Stimulated activated naive B cell treated with anti-CD40 and anti-IgM and Interleukin-4, amounts not matched to agents 10 μg/mL and 1 μg/mL and 100 μg/mL, for 72 hours (primary cell): ENCODE measurements around the gene NLRP6.
"Not testable (repeated sequence)": the region's sequence is repeated elsewhere in the genome, so short reads cannot be mapped to it uniquely, and the experiment has no call there.

Experiments used
- ATAC-seq, 2 donors: fragments of 150-1000 bp; cut with Tn5 transposase; replicated peaks; 2 replicates each; pipeline ENCODE4 v1.10.0; 2021; ENCODE audit warnings: moderate library complexity in 1 of 2
- DNase-seq: peaks from one replicate; pipeline ENCODE4 v3.0.0; 2021
- H3K27ac Mint-ChIP-seq: one replicate; pipeline ENCODE4 v1.8.0; 2022; ENCODE audit warnings: mild to moderate bottlenecking, mixed read lengths
- H3K27me3 Mint-ChIP-seq, 2 donors: one replicate each; pipeline ENCODE4 v1.8.0; 2022; ENCODE audit warnings: mixed read lengths in 2 of 2
- H3K36me3 Mint-ChIP-seq, 2 donors: one replicate each; pipeline ENCODE4 v1.8.0; 2022; ENCODE audit warnings: mixed read lengths in 2 of 2, mild to moderate bottlenecking in 1 of 2
- H3K4me1 Mint-ChIP-seq, 2 donors: one replicate each; pipeline ENCODE4 v1.8.0; 2022; ENCODE audit warnings: mixed read lengths in 2 of 2, mild to moderate bottlenecking in 1 of 2
- H3K4me3 Mint-ChIP-seq, 2 donors: one replicate each; pipeline ENCODE4 v1.8.0; 2022; ENCODE audit warnings: mild to moderate bottlenecking in 2 of 2, mixed read lengths in 2 of 2, moderate library complexity in 1 of 2
- H3K9me3 Mint-ChIP-seq, 2 donors: one replicate each; pipeline ENCODE4 v1.8.0; 2022; ENCODE audit warnings: mixed read lengths in 2 of 2, mild to moderate bottlenecking in 1 of 2

Gene NLRP6

DNA sequence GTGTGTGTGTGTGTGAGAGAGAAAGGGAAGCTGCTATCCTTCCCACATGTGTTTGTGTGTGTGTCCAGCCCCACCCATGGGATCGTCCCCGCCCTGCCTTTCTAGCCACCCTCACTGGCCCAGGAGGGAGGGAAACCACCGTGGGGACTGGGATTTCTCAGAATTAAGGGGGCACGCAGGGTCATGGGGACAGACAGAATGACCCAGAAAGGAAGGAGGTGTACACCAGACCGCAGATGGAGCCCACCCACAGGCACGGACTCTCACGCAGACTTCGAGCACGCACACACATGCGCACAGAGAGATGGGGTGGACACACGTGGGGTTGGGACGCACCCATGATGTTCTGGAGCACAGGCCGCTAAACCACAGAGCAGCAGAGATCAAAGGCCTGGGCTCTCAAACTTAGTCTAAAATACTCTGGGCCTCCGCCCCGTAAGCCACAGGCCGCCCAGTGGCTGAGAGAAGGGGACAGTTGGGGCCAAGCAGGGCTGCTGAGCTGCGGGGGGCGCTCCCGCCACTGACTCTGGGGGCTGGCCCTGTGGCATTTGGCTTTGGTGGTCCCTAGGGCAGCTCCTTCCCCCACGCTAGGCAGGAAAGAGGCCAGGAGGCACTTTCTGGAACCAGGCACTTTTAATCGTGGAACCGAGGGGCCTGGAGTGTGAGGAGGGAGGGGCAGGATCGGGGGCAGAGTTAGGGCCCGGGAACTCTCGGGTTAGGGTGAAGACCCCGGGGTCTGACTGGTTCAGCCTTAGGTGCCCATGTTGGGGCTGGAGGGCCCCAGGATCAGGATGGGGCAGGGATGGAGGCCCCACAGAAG, 19.6 kb downstream of the NLRP6 start:
- Mint-ChIP-seq H3K4me3 (no peak overlapping the region), H3K27ac (no peak overlapping the region), H3K27me3 (peaks cover 10 to 20% of the 10 kb centered on the region in 2 donors), H3K4me1 (peaks cover 11 to 14% of the 10 kb centered on the region in 2 donors), H3K36me3 (peaks cover 3 to 6% of the 10 kb centered on the region in 2 donors), H3K9me3 (peaks cover 0 to under 1% of the 10 kb centered on the region in 2 donors)
- DNase-seq (no peak), ATAC-seq (no peak)

DNA sequence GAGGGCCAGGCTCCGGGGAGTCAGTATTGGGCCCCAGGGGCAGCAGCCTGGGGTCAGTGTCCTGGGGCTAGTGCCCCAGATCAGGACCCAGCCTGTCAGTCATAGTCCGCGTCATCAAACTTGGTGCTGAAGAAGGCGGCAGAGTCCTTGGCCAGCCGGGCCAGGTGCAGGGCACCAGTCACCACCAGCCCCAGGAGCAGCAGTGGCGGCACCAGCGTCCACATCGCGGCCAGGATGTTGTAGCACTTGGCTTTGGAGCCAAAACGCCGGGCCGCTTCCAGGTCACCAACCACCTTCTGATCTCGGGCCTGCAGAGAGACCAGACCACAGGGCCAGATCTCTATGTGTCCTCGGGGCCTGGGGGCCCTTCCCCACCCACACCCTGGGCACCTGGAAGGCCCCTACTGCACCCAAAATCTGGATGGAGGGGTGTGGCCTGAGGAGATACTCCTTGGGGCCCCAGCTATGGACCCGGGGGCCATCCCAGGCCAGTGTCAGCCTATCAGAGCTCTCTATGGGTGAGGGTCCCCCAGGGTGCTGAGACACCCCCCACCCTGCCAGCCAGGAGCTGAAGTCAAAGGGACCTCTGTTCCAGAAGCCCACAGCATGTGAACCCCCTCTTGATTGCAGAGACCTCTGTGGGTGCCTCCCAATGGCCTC, 20.3 kb downstream of the NLRP6 start:
- H3K9me3 Mint-ChIP-seq, result peaks cover 0 to 3% of the 10 kb centered on the region in 2 donors
- no peak overlapping the region for H3K27ac Mint-ChIP-seq
- DNase-seq (no peak), ATAC-seq (no peak)
- H3K36me3 Mint-ChIP-seq, result peaks cover 3 to 5% of the 10 kb centered on the region in 2 donors
- peaks cover 17 to 21% of the 10 kb centered on the region in 2 donors for H3K4me1 Mint-ChIP-seq
- peaks cover 10 to 20% of the 10 kb centered on the region in 2 donors for H3K27me3 Mint-ChIP-seq
- no peak overlapping the region for H3K4me3 Mint-ChIP-seq

DNA sequence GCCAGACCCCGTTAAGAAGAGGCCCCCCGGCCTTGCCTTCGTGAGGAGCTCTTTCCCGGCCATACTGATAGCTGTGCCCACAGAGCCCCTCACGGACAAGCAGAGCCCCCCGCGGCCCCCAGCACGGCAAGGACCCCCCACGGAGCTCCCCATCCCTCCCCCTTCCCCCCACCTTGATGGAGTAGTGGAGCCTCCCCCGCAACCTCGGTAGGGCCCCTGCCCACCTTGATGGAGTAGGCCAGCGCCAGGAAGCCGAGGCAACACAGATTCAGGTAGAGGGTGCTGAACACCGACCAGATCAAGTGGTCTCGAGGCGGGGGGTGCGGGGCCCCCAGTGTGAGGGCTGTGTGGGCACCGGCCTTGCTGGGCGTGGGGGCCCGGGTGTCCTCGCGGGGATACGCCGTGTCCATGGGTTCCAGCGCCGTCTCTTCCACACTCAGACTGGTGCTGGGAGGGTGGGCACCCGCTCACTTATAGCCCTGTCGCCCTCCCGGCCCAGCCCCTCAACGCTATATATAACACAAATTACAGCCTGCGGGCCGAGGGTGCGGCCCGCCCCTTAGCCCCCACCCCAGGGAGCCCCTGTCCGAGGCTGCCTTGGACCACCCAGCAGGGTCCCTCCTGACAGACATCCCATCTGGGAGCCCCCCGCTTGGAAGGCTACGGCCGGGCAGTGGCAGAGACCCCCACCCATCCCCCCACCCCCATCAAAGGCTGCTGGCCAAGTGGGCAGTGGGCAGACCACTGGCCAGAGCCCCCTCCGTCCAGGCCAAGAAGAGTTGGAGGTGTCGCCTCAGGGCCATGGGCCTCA, 21.1 kb downstream of the NLRP6 start, which contains the start of gene IFITM5:
Gene IFITM5 (minus strand): TSS at position 446 of the 811 bp plus-strand sequence. CDS start 36 bp downstream, at position 410.
- peaks cover 22 to 28% of the 10 kb centered on the region in 2 donors for H3K4me1 Mint-ChIP-seq
- H3K9me3 Mint-ChIP-seq, result peaks cover 0 to 3% of the 10 kb centered on the region in 2 donors
- DNase-seq (no peak), ATAC-seq (no peak)
- no peak within 1 kb of the TSS for H3K27ac Mint-ChIP-seq
- peaks cover 0 to 5% of the 10 kb centered on the region in 2 donors for H3K36me3 Mint-ChIP-seq
- H3K27me3 Mint-ChIP-seq, result peaks cover 10 to 20% of the 10 kb centered on the region in 2 donors
- H3K4me3 Mint-ChIP-seq, result no peak within 1 kb of the TSS

DNA sequence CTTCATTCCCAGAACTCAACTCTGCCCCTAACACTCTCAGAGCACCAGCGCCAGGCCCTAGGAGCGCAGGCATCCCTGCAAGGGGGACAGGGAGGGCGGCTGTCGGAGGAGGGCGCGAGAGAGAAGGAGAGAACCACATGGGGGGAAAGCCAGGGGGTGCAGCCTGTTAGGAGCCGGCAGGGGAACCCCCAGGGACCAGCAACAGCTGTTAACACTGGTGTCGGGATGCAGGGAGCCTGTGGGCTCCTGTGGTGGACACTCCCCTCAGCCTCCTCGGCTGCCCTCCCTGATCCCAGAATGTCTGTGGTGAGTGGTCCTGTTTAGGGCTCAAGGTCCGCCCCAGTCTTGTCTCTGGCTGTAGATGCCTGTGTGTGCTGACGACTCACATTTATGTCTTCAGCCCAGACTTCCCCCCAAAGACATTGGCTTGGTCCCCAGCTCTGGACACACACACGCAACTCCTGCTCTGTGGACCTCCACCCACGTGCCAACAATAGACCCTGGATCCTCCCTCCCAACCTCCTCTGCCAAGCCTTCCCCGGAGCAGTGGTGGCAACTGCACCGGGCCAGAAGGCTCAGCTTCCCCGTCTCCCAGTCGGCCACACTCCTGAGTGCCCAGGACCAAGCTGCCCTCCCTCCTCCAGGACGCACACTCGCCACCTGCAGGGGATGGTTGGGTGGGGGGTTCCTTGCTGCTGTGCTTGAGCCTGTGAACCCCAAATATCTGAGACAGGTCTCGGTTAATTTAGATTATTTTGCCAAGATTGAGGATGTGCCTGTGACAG, 21.9 kb downstream of the NLRP6 start:
- Mint-ChIP-seq H3K4me3 (peak overlapping the region in 1 of 2 donors; percentile 34), H3K9me3 (peaks cover 0 to 3% of the 10 kb centered on the region in 2 donors), H3K36me3 (no peaks in the 10 kb centered on the region), H3K27ac (no peak overlapping the region), H3K4me1 (peaks cover 22 to 28% of the 10 kb centered on the region in 2 donors), H3K27me3 (peaks cover 10 to 20% of the 10 kb centered on the region in 2 donors)
- ATAC-seq, result no peak
- no peak for DNase-seq

DNA sequence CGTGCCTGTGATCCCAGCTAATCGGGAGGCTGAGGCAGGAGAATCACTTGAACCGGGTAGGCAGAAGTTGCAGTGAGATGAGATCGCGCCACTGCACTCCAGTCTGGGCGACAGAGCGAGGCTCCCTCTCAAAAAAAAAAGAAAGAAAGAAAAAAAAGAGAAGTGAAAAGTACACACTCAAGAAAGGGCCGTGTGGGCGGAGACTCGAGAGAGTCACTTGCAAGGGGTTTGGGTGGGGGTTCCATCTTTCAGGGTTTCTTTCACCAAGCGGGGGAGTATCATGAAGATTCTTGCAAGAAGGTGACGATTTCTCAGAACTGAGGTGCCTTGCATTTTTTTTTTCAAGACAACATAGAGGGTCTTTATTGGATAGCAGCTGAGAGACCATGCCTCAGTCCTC, 25.2 kb downstream of the NLRP6 start:
- H3K4me3 Mint-ChIP-seq, result peak overlapping the region in 1 of 2 donors; percentile 11
- no peak for DNase-seq
- peaks cover 34 to 35% of the 10 kb centered on the region in 2 donors for H3K4me1 Mint-ChIP-seq
- no peak overlapping the region for H3K27ac Mint-ChIP-seq
- peaks cover 0 to 3% of the 10 kb centered on the region in 2 donors for H3K9me3 Mint-ChIP-seq
- H3K36me3 Mint-ChIP-seq, result no peaks in the 10 kb centered on the region
- peaks cover 4 to 10% of the 10 kb centered on the region in 2 donors for H3K27me3 Mint-ChIP-seq
- peak; percentile 69 to 75 for ATAC-seq

DNA sequence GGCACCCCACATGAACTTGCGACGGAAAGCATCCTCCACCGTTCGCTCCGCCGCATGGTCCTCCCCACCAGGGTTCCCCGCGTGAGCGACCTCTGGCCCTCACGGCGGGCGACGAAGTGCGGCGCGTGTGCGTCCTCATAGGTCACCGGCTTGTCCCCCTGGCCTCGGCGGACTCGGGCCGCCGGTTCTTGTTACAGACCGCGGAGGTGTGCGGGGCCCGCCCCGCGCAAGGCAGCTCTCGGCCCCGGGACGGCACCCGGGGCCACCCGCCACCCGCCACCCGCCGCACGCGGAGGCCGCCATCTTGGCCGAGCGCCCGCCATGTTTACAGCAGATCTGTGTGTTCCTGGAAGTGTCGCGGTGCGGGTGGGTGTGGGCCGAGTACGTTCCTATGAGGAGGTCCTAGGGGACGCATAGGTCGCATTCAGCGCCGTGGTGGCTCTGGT, 25.9 kb downstream of the NLRP6 start:
- H3K27ac Mint-ChIP-seq, result no peak overlapping the region
- H3K36me3 Mint-ChIP-seq, result no peaks in the 10 kb centered on the region
- peaks cover 41 to 42% of the 10 kb centered on the region in 2 donors for H3K4me1 Mint-ChIP-seq
- H3K27me3 Mint-ChIP-seq, result peaks cover 4 to 8% of the 10 kb centered on the region in 2 donors
- H3K4me3 Mint-ChIP-seq, result no peak overlapping the region
- peaks cover 0 to 3% of the 10 kb centered on the region in 2 donors for H3K9me3 Mint-ChIP-seq
- no peak for DNase-seq
- ATAC-seq, result no peak

DNA sequence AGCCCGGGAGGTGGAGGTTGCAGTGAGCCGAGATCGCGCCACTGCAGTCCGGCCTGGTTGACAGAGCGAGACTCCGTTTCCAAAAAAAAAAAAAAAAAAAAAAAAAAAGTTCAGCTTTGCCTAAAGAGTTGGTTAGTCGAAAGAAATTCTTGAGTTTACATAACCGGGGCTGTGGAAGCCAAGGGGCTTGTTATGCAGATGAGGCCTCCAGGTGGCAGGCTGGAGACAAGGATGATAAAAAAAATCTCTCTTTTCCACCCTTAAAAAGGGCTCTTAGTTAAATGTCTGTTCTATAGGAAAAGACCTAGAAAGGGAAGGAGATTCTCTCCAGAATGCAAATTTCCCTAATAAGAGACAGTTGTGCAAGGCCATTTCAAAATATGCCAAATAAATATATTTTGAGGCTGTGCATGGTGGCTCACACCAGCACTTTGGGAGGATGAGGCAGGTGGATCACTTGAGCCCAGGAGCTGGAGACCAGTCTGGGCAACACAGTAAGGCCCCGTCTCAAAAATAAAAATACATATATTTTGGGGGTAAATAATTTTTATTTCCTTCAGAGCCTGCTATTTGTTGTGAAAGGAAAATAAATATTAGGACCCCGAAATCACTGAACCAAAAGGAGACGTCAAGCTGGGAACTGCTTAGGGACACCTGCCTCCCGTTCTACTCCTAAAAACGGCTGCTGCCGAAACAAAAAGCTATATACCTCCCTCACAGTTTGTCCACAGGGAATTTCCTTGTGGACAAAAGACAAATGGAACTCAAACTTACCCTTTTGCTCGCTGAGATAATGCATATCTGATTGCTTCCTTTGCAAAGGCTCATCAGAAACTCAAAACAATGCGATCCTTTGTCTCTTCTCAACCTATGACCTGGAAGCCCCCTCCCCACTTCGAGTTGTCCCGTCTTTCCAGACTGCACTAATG, 27.0 kb downstream of the NLRP6 start:
- H3K4me1 Mint-ChIP-seq, result peaks cover 46 to 50% of the 10 kb centered on the region in 2 donors
- no peak overlapping the region for H3K4me3 Mint-ChIP-seq
- H3K27me3 Mint-ChIP-seq, result peaks cover 4% of the 10 kb centered on the region in 2 donors
- peak in 1 of 2 donors; percentile 28 for ATAC-seq
- H3K36me3 Mint-ChIP-seq, result peaks cover 0 to 2% of the 10 kb centered on the region in 2 donors
- peaks cover 0 to 3% of the 10 kb centered on the region in 2 donors for H3K9me3 Mint-ChIP-seq
- DNase-seq, result no peak
- H3K27ac Mint-ChIP-seq, result peak overlapping the region; percentile 25

DNA sequence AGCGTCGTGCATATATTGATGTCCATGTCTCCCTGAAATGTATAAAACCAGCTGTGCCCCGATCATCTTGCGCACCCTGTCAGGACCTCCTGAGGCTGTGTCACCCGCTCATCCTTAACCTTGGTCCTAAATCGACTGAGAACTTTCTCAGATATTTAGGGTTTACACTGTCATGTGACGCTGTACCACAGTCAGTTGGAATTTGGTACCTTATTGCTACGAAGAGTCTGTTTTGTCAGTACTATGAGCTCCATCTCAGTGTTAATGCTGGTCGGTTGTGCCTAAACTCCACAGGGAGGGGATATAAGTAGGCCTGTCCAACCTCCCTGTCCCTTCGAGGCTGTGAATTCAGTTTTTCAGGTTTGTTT, 27.6 kb downstream of the NLRP6 start:
- no peak overlapping the region for H3K4me3 Mint-ChIP-seq
- DNase-seq (no peak), ATAC-seq (no peak)
- peaks cover 44 to 46% of the 10 kb centered on the region in 2 donors for H3K4me1 Mint-ChIP-seq
- no peaks in the 10 kb centered on the region for H3K27me3 Mint-ChIP-seq
- H3K9me3 Mint-ChIP-seq, result peaks cover 0 to 3% of the 10 kb centered on the region in 2 donors
- H3K27ac Mint-ChIP-seq, result no peak overlapping the region
- H3K36me3 Mint-ChIP-seq, result peaks cover 0 to 2% of the 10 kb centered on the region in 2 donors

DNA sequence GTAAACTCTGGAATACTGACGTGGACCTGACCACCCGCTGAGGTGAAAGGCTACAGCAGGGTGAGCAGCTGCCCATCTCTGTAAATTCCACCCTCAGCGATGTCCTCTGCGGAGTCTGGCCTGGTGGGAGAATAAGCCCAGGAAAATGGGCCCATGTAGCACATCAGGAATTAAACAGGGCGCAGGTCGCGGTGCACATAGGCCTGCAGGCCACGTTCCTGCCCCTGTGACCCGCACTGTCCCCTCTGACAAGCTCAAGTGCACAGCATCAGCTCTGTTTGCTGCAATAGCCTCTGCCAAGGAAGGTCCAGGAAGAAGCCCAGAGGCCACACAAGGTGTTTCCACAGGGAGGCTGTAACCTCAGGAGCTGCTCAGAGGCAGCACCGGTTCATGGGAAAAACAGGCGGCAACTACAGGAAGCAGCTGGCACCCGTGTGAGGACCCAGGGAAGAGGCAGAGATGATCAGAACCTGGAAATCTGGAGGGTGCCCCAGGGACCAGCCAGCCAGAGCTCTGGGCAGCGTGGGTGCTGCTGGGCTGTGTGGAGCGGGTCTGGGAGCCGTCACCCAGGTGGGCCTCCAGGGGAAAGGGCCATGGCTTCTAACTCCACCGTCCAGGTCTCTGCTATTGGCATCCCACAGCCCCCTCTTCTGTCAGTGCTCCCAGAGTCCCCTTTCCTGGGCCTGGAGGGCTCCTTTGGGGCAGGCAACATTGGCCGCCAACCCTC, 28.6 kb downstream of the NLRP6 start:
- DNase-seq (no peak), ATAC-seq (no peak)
- Mint-ChIP-seq H3K4me1 (peaks cover 43 to 48% of the 10 kb centered on the region in 2 donors), H3K27me3 (no peaks in the 10 kb centered on the region), H3K4me3 (peak overlapping the region; percentile 36 to 42), H3K9me3 (peaks cover 0 to 3% of the 10 kb centered on the region in 2 donors), H3K36me3 (peaks cover 0 to 2% of the 10 kb centered on the region in 2 donors), H3K27ac (peak overlapping the region; percentile 37)

DNA sequence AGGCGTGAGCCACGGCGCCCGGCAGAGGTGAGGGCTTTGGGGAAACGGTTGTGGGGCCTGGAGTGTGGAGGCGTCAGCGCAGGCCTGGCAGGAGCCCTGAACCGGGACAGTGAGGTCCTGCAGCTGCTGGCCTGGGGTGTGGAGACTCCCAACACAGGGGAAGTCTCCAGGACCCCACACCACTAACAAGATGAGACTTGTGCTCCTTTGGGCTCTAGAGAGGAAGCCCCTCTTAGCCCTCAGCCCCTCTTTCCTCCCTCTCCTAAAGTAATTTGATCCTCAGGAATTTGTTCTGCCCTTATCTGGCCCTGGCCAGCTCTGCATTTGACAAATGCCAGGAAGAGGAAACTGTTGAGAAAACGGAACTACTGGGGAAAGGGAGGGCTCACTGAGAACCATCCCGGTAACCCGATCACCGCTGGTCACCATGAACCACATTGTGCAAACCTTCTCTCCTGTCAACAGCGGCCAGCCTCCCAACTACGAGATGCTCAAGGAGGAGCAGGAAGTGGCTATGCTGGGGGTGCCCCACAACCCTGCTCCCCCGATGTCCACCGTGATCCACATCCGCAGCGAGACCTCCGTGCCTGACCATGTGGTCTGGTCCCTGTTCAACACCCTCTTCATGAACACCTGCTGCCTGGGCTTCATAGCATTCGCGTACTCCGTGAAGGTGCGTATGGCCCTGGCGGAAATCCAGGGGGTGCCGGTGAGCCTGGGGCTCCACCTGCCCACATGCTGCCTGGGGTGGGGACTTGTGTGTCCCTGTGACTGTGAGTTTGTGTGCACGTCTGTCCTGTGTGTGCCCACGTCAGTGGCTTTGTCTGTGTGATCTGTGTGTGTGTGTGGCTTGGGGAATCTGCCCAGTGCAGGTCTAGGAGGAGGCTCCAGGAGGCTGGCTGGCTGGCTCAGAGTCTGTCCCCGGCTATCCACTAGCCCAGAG, 29.8 kb downstream of the NLRP6 start, which contains the start of gene IFITM2:
Gene IFITM2 (plus strand): TSS at position 51 of the 943 bp plus-strand sequence. CDS start 377 bp downstream, at position 428.
- ATAC-seq, result peak; percentile 57 to 61
- not testable (repeated sequence) for H3K36me3 Mint-ChIP-seq, DNase-seq, H3K27me3 Mint-ChIP-seq, H3K9me3 Mint-ChIP-seq
- Mint-ChIP-seq H3K4me1 (peaks cover 47 to 50% of the 10 kb centered on the region in 2 donors), H3K4me3 (peak within 1 kb of the TSS; percentile 92 to 93), H3K27ac (peak within 1 kb of the TSS; percentile 93)
